HepG2 (cell line): ENCODE results near the gene FCHSD1. TPM values are rescaled to one million over a fixed set of nuclear protein-coding genes. Genes with fewer than 3 reads are reported as not detected.

Source experiments
- AHR ChIP-seq: IDR thresholded peaks from 2 replicates; pipeline ENCODE4 v1.6.1; 2018; ENCODE audit warnings: missing genetic modification reagents, missing compliant biosample characterization
- ARHGAP35 ChIP-seq: sonication (generic); formaldehyde crosslinking; IDR thresholded peaks from 2 replicates; pipeline ENCODE4 v1.9.0; 2022; ENCODE audit warnings: mild to moderate bottlenecking, inconsistent platforms, moderate library complexity, missing genetic modification reagents, borderline replicate concordance
- ASH2L ChIP-seq: fragments of 300-600, 200-600 bp; sonication (generic); IDR thresholded peaks from 2 replicates; pipeline ENCODE4 v1.7.0; 2017; ENCODE audit warnings: low read depth, mild to moderate bottlenecking, moderate library complexity, mixed read lengths, low read length; ENCODE audit not compliant: insufficient read length
- CBX1 ChIP-seq: IDR thresholded peaks from one replicate; pipeline ENCODE4 v1.6.1; 2016; ENCODE audit warnings: antibody characterized with exemption, low read depth
- CENPT ChIP-seq: sonication (generic); formaldehyde crosslinking; IDR thresholded peaks from 2 replicates; pipeline ENCODE4 v1.8.0; 2022; ENCODE audit warnings: low read depth, mild to moderate bottlenecking, moderate library complexity, missing genetic modification reagents
- CHD4 ChIP-seq: fragments of 200-600 bp; sonication (generic); IDR thresholded peaks from 2 replicates; pipeline ENCODE4 v1.7.0; 2017; ENCODE audit warnings: mild to moderate bottlenecking, low read length, borderline replicate concordance
- DNMT3B ChIP-seq: conservative IDR thresholded peaks from 2 replicates; pipeline ENCODE4 v1.6.1; 2016; ENCODE audit warnings: missing biosample characterization, control low read depth
- FOXK1 ChIP-seq: sonication (generic); formaldehyde crosslinking; IDR thresholded peaks from 2 replicates; pipeline ENCODE4 v1.4.0; 2020; ENCODE audit warnings: low read depth, missing genetic modification reagents, borderline replicate concordance
- HNRNPLL ChIP-seq: fragments of 200-400 bp; formaldehyde crosslinking; IDR thresholded peaks from 2 replicates; pipeline ENCODE4 v1.6.1; 2017; ENCODE audit warnings: mild to moderate bottlenecking, low read depth, low read length; ENCODE audit not compliant: poor library complexity, severe bottlenecking
- MAZ ChIP-seq, 2 experiments: sonication (generic) in 1 of 2; formaldehyde crosslinking in 1 of 2; IDR thresholded peaks; 2 replicates each; pipeline versions ENCODE4 v1.5.0 to v1.6.1; 2012 to 2020; ENCODE audit warnings: low read depth in 2 of 2, mild to moderate bottlenecking in 2 of 2, borderline replicate concordance in 1 of 2, improper control_type of control experiment in 1 of 2, low read length in 1 of 2, missing genetic modification reagents in 1 of 2, moderate library complexity in 1 of 2
- NFKBIZ ChIP-seq: IDR thresholded peaks from 2 replicates; pipeline ENCODE4 v1.6.1; 2018; ENCODE audit warnings: missing genetic modification reagents, missing compliant biosample characterization
- NR2F6 ChIP-seq, 2 experiments: IDR thresholded peaks; 2 replicates each; pipeline ENCODE4 v1.6.1; 2016; ENCODE audit warnings: antibody characterized with exemption in 1 of 2, mild to moderate bottlenecking in 1 of 2
- PPARG ChIP-seq: conservative IDR thresholded peaks from 2 replicates; pipeline ENCODE4 v1.6.1; 2016; ENCODE audit warnings: missing biosample characterization, missing genetic modification reagents
- SRF ChIP-seq: IDR thresholded peaks from 2 replicates; pipeline ENCODE4 v1.6.1; 2011; ENCODE audit warnings: mild to moderate bottlenecking, low read depth, low read length, moderate library complexity
- TMF1 ChIP-seq: sonication (generic); formaldehyde crosslinking; IDR thresholded peaks from 2 replicates; pipeline ENCODE4 v1.8.1; 2022; ENCODE audit warnings: low read depth, missing genetic modification reagents
- ZNF101 ChIP-seq: sonication (generic); formaldehyde crosslinking; IDR thresholded peaks from 2 replicates; pipeline ENCODE4 v1.4.0; 2020; ENCODE audit warnings: mild to moderate bottlenecking, low read depth, missing genetic modification reagents, borderline replicate concordance
- ZNF225 ChIP-seq: sonication (generic); formaldehyde crosslinking; IDR thresholded peaks from 2 replicates; pipeline ENCODE4 v1.4.0; 2020; ENCODE audit warnings: mild to moderate bottlenecking, missing genetic modification reagents
- ZNF33A ChIP-seq: sonication (generic); formaldehyde crosslinking; IDR thresholded peaks from 2 replicates; pipeline ENCODE4 v1.5.1; 2020; ENCODE audit warnings: missing genetic modification reagents, mild to moderate bottlenecking, moderate library complexity, borderline replicate concordance
- ZNF350 ChIP-seq: sonication (generic); formaldehyde crosslinking; IDR thresholded peaks from 2 replicates; pipeline ENCODE4 v1.4.0; 2020; ENCODE audit warnings: mild to moderate bottlenecking, low read depth, missing genetic modification reagents, borderline replicate concordance
- ZNF446 ChIP-seq: sonication (generic); formaldehyde crosslinking; IDR thresholded peaks from 2 replicates; pipeline ENCODE4 v1.5.0; 2020; ENCODE audit warnings: mild to moderate bottlenecking, missing genetic modification reagents
- ZNF564 ChIP-seq: sonication (generic); formaldehyde crosslinking; IDR thresholded peaks from 2 replicates; pipeline ENCODE4 v1.8.1; 2023; ENCODE audit warnings: mild to moderate bottlenecking, missing genetic modification reagents
- ZNF841 ChIP-seq: sonication (generic); formaldehyde crosslinking; IDR thresholded peaks from 2 replicates; pipeline ENCODE4 v1.8.1; 2023; ENCODE audit warnings: missing genetic modification reagents, borderline replicate concordance
- ZSCAN21 ChIP-seq: sonication (generic); formaldehyde crosslinking; IDR thresholded peaks from 2 replicates; pipeline ENCODE4 v1.8.0; 2022; ENCODE audit warnings: mild to moderate bottlenecking, missing genetic modification reagents, moderate library complexity, borderline replicate concordance
- polyA plus RNA-seq, 8 experiments: library from polyadenylated mRNA; depleted of rRNA in 3 of 8; stranded (reverse) in 7 of 8; unstranded in 1 of 8; fragments of >200 nt; fragmentation: Illumina TruSeq in 4 of 8; extraction: Trizol in 4 of 8; gene quantifications; 2 replicates each; pipeline versions ENCODE4 v1.2.1 to v1.2.3, GENCODE V29; 2011 to 2016; ENCODE audit warnings: low read depth in 4 of 8, missing spikeins in 1 of 8, mixed read lengths in 1 of 8; ENCODE audit not compliant: insufficient read depth in 1 of 8
- total RNA-seq, 5 experiments: library from RNA; depleted of rRNA; stranded (reverse); fragments of >200 nt; fragmentation: Illumina TruSeq; extraction: Trizol; gene quantifications; 2 replicates each; pipeline ENCODE4 v1.2.3, GENCODE V29; 2016; ENCODE audit warnings: low read depth in 1 of 5
- TF ChIP-seq, protein P1 (sequence below): sonication (generic); formaldehyde crosslinking; IDR thresholded peaks from 2 replicates; pipeline ENCODE4 v1.5.0; 2020; ENCODE audit warnings: mild to moderate bottlenecking, missing genetic modification reagents, borderline replicate concordance
- TF ChIP-seq, protein P2 (sequence below): sonication (generic); formaldehyde crosslinking; IDR thresholded peaks from 2 replicates; pipeline ENCODE4 v1.5.0; 2020; ENCODE audit warnings: mild to moderate bottlenecking, missing genetic modification reagents

The FCHSD1 gene
- total and polyA plus RNA-seq, 2 of the 13 experiments (the other 11 are each of a cell fraction or from before 2014, with no cell fraction given) = 5.5 to 15.4 TPM

DNA sequence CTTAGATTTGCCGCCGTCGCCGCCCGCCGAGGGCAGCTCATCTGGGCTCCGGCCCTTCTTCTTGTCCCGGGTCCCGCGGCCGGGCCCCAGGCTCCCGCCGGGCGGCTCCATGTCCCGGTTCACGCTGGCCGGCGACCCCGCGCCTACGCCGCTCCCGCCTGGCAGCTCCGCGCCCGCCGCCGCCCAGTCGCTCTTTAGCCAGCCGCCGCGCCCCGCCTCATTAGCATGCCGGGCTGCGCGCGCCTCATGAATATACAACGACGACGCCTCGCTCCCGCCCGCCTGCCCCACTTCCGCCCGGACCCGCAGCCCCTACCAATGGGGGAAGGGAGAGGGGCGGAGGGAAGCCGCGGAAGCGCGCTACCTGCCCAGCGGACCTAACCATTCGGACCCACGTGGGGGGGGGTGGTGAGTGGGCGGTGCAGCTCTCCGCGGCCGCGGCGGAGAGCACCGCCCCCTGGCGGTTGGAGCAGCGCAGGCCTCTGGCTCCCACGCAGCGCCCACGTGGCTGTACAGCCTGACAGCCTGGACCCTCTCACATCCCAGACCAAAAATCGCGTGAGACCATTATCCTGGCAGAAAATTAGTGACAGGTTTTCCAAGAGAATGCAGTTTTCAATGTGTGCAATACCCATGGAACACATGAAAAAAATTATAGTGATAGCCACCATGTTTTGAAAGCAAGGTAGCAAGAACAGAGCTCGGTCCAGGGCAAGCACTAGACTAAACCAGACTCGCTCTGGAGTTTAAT, 32.2 kb downstream of the FCHSD1 start, which contains the start of gene DIAPH1 (continued):
- TF ChIP-seq, protein P1, sequence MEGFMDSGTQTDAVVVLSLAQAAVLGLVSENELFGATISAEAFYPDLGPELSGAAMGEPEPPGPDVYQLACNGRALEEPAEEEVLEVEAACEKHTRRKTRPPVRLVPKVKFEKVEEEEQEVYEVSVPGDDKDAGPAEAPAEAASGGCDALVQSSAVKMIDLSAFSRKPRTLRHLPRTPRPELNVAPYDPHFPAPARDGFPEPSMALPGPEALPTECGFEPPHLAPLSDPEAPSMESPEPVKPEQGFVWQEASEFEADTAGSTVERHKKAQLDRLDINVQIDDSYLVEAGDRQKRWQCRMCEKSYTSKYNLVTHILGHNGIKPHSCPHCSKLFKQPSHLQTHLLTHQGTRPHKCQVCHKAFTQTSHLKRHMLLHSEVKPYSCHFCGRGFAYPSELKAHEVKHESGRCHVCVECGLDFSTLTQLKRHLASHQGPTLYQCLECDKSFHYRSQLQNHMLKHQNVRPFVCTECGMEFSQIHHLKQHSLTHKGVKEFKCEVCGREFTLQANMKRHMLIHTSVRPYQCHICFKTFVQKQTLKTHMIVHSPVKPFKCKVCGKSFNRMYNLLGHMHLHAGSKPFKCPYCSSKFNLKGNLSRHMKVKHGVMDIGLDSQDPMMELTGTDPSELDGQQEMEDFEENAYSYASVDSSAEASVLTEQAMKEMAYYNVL (CRISPR knock-in tag) = peak; percentile 80; the same call in 1 of the 2 replicates
- TF ChIP-seq, protein P2, sequence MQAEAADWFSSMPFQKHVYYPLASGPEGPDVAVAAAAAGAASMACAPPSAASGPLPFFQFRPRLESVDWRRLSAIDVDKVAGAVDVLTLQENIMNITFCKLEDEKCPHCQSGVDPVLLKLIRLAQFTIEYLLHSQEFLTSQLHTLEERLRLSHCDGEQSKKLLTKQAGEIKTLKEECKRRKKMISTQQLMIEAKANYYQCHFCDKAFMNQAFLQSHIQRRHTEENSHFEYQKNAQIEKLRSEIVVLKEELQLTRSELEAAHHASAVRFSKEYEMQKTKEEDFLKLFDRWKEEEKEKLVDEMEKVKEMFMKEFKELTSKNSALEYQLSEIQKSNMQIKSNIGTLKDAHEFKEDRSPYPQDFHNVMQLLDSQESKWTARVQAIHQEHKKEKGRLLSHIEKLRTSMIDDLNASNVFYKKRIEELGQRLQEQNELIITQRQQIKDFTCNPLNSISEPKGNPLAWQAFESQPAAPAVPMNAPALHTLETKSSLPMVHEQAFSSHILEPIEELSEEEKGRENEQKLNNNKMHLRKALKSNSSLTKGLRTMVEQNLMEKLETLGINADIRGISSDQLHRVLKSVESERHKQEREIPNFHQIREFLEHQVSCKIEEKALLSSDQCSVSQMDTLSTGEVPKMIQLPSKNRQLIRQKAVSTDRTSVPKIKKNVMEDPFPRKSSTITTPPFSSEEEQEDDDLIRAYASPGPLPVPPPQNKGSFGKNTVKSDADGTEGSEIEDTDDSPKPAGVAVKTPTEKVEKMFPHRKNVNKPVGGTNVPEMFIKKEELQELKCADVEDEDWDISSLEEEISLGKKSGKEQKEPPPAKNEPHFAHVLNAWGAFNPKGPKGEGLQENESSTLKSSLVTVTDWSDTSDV = no peak
- TF ChIP-seq ZNF33A (CRISPR knock-in tag) (no peak), FOXK1 (CRISPR knock-in tag) (peak; percentile 25; the same call in 1 of the 2 replicates), ARHGAP35 (CRISPR knock-in tag) (peak; percentile 79; the same call in 1 of the 2 replicates), AHR (CRISPR knock-in tag) (no peak), ZNF101 (CRISPR knock-in tag) (no peak), ZSCAN21 (CRISPR knock-in tag) (peak; percentile 65; the same call in 1 of the 2 replicates), ZNF225 (CRISPR knock-in tag) (no peak), CBX1 (peak; percentile 37), NFKBIZ (CRISPR knock-in tag) (no peak), MAZ (IDR thresholded peaks at IDR 0.05; ENCODE audit: borderline replicate concordance, low read depth, low read length) (peak; percentile 86; the same call in 1 of the 2 replicates), MAZ (CRISPR knock-in tag; IDR thresholded peaks at IDR 0.05; ENCODE audit: low read depth) (peak; percentile 90), ZNF564 (CRISPR knock-in tag) (peak; percentile 68; the same call in 1 of the 2 replicates), HNRNPLL (peak; percentile 90), ASH2L (no peak), ZNF350 (CRISPR knock-in tag) (peak; percentile 92), SRF (no peak), NR2F6 (IDR thresholded peaks at IDR 0.05) (no peak), NR2F6 (CRISPR knock-in tag; IDR thresholded peaks at IDR 0.05) (peak; percentile 64; the same call in 1 of the 2 replicates), TMF1 (0 out of 2 replicates have a peak, but pooled peaks have one; percentile 33), PPARG (CRISPR knock-in tag) (0 out of 2 replicates have a peak, but pooled peaks have one; percentile 21), ZNF446 (CRISPR knock-in tag) (no peak), CENPT (CRISPR knock-in tag) (no peak), ZNF841 (CRISPR knock-in tag) (no peak), DNMT3B (CRISPR knock-in tag) (no peak; the same call in 1 of the 2 replicates), CHD4 (no peak)
